Fibroblast of gingiva (primary cell): ENCODE results near the gene TRAPPC3.
A peak's percentile ranks its signal among the peaks of the same experiment; 100 is the strongest.

Experiments used
- DNase-seq: peaks from one replicate; pipeline ENCODE4 v3.0.0-alpha.2; 2011; ENCODE audit warnings: low read depth

Gene TRAPPC3

GRCh38 chr1:36098650-36099365 is 50.5 kb downstream of the TRAPPC3 start:
- DNase-seq, result no peak

- DNase-seq, result no peak
These were observed 51.3 kb downstream of the TRAPPC3 start for GRCh38 chr1:36097693-36098585.

- DNase-seq, result no peak
These were observed 52.5 kb downstream of the TRAPPC3 start for GRCh38 chr1:36096500-36097432.

GRCh38 chr1:36095760-36096405 is 53.4 kb downstream of the TRAPPC3 start:
- no peak for DNase-seq

GRCh38 chr1:36094621-36095061 is 54.6 kb downstream of the TRAPPC3 start:
- DNase-seq, result peak; percentile 81

GRCh38 chr1:36093929-36094328 is 55.4 kb downstream of the TRAPPC3 start:
- DNase-seq, result no peak

- DNase-seq, result no peak
These were observed 56.1 kb downstream of the TRAPPC3 start for GRCh38 chr1:36093226-36093625.

- DNase-seq, result no peak
These were observed 56.5 kb downstream of the TRAPPC3 start for GRCh38 chr1:36092798-36093185.

- DNase-seq, result no peak
These were observed 57.0 kb downstream of the TRAPPC3 start for GRCh38 chr1:36092166-36092797.

- DNase-seq, result no peak
These were observed 57.6 kb downstream of the TRAPPC3 start for GRCh38 chr1:36091698-36092097.

GRCh38 chr1:36091141-36091540 is 58.1 kb downstream of the TRAPPC3 start:
- DNase-seq, result no peak

- peak; percentile 17 for DNase-seq
These were observed 59.7 kb downstream of the TRAPPC3 start for GRCh38 chr1:36089393-36090121.

GRCh38 chr1:36088577-36089392 is 60.5 kb downstream of the TRAPPC3 start, which contains the start of gene ADPRS:
TSS of gene ADPRS (plus strand) at chr1:36088892. CDS start at chr1:36088905, 13 bp downstream.
- DNase-seq, result peak; percentile 92

- DNase-seq, result no peak
These were observed 61.1 kb downstream of the TRAPPC3 start for GRCh38 chr1:36088265-36088576.

GRCh38 chr1:36087233-36088123 is 61.8 kb downstream of the TRAPPC3 start:
- no peak for DNase-seq
